ENCODE measurements around the gene CCDC192.
"Not testable (repeated sequence)": the region's sequence is repeated elsewhere in the genome, so short reads cannot be mapped to it uniquely, and the experiment has no call there.

DNA sequence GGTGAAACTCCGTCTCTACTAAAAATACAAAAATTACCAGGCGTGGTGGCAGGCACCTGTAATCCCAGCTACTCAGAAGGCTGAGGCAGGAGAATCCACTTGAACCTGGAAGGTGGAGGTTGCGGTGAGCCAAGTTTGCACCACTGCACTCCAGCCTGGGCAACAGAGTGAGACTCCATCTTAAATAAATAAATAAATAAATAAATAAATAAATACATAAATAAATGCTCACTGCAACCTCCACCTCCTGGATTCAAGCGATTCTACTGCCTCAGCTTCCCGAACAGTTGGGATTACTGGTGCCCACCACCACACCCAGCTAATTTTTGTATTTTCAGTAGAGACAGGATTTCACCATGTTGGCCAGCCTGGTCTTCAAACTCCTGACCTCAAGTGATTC, 144.4 kb downstream of the CCDC192 start:
- TF ChIP-seq, protein P1, sequence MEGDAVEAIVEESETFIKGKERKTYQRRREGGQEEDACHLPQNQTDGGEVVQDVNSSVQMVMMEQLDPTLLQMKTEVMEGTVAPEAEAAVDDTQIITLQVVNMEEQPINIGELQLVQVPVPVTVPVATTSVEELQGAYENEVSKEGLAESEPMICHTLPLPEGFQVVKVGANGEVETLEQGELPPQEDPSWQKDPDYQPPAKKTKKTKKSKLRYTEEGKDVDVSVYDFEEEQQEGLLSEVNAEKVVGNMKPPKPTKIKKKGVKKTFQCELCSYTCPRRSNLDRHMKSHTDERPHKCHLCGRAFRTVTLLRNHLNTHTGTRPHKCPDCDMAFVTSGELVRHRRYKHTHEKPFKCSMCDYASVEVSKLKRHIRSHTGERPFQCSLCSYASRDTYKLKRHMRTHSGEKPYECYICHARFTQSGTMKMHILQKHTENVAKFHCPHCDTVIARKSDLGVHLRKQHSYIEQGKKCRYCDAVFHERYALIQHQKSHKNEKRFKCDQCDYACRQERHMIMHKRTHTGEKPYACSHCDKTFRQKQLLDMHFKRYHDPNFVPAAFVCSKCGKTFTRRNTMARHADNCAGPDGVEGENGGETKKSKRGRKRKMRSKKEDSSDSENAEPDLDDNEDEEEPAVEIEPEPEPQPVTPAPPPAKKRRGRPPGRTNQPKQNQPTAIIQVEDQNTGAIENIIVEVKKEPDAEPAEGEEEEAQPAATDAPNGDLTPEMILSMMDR (IDR thresholded peaks at IDR 0.05; ENCODE audit: insufficient read depth, low read length, poor library complexity, severe bottlenecking) = not testable (repeated sequence)
- TF ChIP-seq EZH2phosphoT487 (conservative IDR thresholded peaks at IDR 0.05; ENCODE audit: low read length) = not testable (repeated sequence)

Data from SU-DHL-6 (cell line).